Endodermal cell (in vitro differentiated cells): ENCODE results near the gene ZFYVE26. TPM values are rescaled to one million over a fixed set of nuclear protein-coding genes. Genes with fewer than 3 reads are reported as not detected.

Source experiments
- DNase-seq: peaks from one replicate; pipeline ENCODE4 v3.0.0-alpha.2; 2017
- H3K27ac ChIP-seq: 2 replicates; pipeline ENCODE4 v1.5.1; 2013; ENCODE audit warnings: mild to moderate bottlenecking, low read depth, low read length, moderate library complexity
- H3K27me3 ChIP-seq: 2 replicates; pipeline ENCODE4 v1.6.1; 2013; ENCODE audit warnings: mild to moderate bottlenecking, low read length, moderate library complexity; ENCODE audit not compliant: insufficient read depth, control insufficient read depth, poor library complexity, severe bottlenecking
- H3K36me3 ChIP-seq: 2 replicates; pipeline ENCODE4 v1.7.0; 2013; ENCODE audit warnings: mild to moderate bottlenecking, low read length, moderate library complexity; ENCODE audit not compliant: control insufficient read depth, insufficient read depth
- H3K4me1 ChIP-seq: one replicate; pipeline ENCODE4 v1.7.0; 2013; ENCODE audit warnings: low read length; ENCODE audit not compliant: control insufficient read depth, insufficient read depth
- H3K4me3 ChIP-seq: 2 replicates; pipeline ENCODE4 v1.5.1; 2013; ENCODE audit warnings: mild to moderate bottlenecking, low read length, moderate library complexity
- H3K9ac ChIP-seq: 2 replicates; pipeline ENCODE4 v1.6.1; 2013; ENCODE audit warnings: mild to moderate bottlenecking, low read length, moderate library complexity; ENCODE audit not compliant: poor library complexity, severe bottlenecking; ENCODE audit errors: extremely low read depth
- H3K9me3 ChIP-seq: 2 replicates; pipeline ENCODE4 v1.6.1; 2013; ENCODE audit warnings: mild to moderate bottlenecking, low read length, moderate library complexity; ENCODE audit not compliant: control insufficient read depth
- H3K27ac Mint-ChIP-seq: 2 replicates; pipeline ENCODE4 v1.8.0; 2020; ENCODE audit warnings: mixed read lengths
- H3K27me3 Mint-ChIP-seq: 2 replicates; pipeline ENCODE4 v1.8.0; 2021; ENCODE audit warnings: mild to moderate bottlenecking, mixed read lengths; ENCODE audit not compliant: insufficient read depth
- H3K36me3 Mint-ChIP-seq: 2 replicates; pipeline ENCODE4 v1.8.0; 2020; ENCODE audit warnings: low read depth, mixed read lengths
- H3K4me1 Mint-ChIP-seq: 2 replicates; pipeline ENCODE4 v1.8.0; 2020; ENCODE audit warnings: mixed read lengths
- H3K4me3 Mint-ChIP-seq: 2 replicates; pipeline ENCODE4 v1.8.0; 2020; ENCODE audit warnings: mild to moderate bottlenecking, moderate library complexity, mixed read lengths
- H3K9me3 Mint-ChIP-seq: 2 replicates; pipeline ENCODE4 v1.8.0; 2020; ENCODE audit warnings: mild to moderate bottlenecking, mixed read lengths
- CTCF ChIP-seq: fragments of 200-600 bp; sonication (generic); conservative IDR thresholded peaks from 2 replicates; pipeline ENCODE4 v1.5.0; 2021; ENCODE audit warnings: antibody characterized with exemption, mild to moderate bottlenecking
- WGBS, 2 experiments: methylation state at CpG; one replicate each; pipeline versions ENCODE4 v1.1.5 to v1.1.7; 2013; ENCODE audit warnings: missing lambda C conversion rate in 2 of 2, mixed read lengths in 1 of 2; ENCODE audit not compliant: insufficient coverage in 1 of 2, insufficient read length in 1 of 2; 5-methylcytosine and 5-hydroxymethylcytosine counted together
- total RNA-seq, 2 donors: library from RNA; stranded (reverse); fragmentation: NEBNext Ultra II Directional in 1 of 2; extraction: Animal tissue kit (Norgen Biotek cat#: 25700) in 1 of 2; gene quantifications; 2 replicates in 1 of 2; 3 replicates in 1 of 2; pipeline ENCODE4 v1.2.1, GENCODE V29; 2021

The ZFYVE26 gene
- total RNA-seq, 2 donors from 2014 or later, result 27.4 to 29.4 TPM

DNA sequence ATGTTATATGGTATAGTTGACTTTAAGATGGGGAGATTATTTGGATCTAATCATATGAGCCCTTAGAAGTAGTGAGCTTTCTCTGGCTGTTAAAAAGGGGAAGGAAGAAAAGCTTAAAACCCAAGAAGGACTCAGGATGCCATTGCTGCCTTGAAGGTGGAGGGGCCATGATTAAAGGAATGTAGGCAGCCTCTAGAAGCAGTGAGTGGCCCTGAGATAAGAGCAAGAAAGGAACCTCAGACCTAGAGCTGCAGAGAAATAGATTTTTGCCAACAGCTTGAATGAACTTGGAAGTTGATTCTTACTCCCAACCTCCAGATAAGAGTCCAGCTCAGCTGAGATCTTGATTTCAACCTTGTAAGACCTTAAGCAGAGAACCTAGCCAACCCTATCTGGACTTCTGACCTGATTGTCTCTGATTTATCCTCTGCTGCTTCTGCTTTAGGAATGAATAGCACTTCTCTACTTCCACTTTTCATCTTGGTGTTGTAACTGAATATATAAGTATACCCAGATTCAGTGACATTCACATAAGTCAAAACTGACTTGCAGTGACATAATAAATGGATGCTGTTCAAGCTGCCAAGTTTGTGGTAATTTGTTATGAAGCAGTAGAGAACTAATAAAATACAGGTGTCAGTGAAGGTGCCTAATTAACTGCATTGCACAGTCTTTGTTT, 36.7 kb upstream of the ZFYVE26 start:
- no peak for DNase-seq
- Mint-ChIP-seq H3K27me3 (no peaks in the 10 kb centered on the region), H3K9me3 (no peaks in the 10 kb centered on the region), H3K4me3 (no peak overlapping the region), H3K4me1 (no peaks in the 10 kb centered on the region), H3K36me3 (peaks cover 3% of the 10 kb centered on the region), H3K27ac (no peak overlapping the region)
- Histone ChIP-seq H3K36me3 (no peaks in the 10 kb centered on the region), H3K27me3 (no peaks in the 10 kb centered on the region), H3K4me3 (no peak overlapping the region), H3K4me1 (no peaks in the 10 kb centered on the region), H3K9ac (no peak overlapping the region), H3K27ac (no peak overlapping the region), H3K9me3 (no peaks in the 10 kb centered on the region)
- TF ChIP-seq CTCF, result no peak

DNA sequence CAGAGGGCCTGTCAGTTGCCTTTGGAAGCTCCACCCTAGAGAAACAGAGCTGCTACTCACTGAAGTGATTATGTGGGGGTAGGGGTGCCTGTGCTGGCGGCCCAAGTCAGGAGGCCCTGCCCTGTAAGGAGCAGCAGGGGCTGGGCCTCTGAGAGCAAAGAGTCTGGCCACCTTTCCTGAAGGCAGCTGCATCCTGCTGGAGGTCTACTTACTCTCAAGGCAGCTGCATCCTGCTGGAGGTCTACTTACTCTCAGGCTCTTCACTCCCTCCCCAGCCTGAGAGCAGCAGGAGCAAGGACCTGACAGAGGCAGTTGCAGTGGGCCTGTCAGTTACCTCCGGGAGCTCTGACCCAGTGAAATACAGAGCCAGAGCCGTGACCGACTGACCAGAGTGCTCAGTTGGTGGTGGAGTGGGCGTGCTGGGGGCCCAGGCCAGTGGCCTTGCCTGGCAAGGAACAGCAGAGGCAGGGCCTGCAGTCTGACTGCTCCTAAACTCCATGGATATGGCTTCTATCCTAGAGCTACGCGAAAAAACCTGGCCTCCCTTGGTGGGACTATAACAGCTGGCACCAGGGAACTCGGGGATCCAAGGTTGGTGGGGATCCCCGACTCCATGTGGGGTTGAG, 35.5 kb upstream of the ZFYVE26 start:
- H3K27ac ChIP-seq, result no peak overlapping the region
- H3K9me3 ChIP-seq, result no peaks in the 10 kb centered on the region
- DNase-seq, result no peak
- Mint-ChIP-seq H3K36me3 (peaks cover 5% of the 10 kb centered on the region), H3K9me3 (no peaks in the 10 kb centered on the region), H3K27ac (no peak overlapping the region), H3K27me3 (no peaks in the 10 kb centered on the region), H3K4me1 (no peaks in the 10 kb centered on the region), H3K4me3 (no peak overlapping the region)
- H3K4me3 ChIP-seq, result no peak overlapping the region
- no peaks in the 10 kb centered on the region for H3K36me3 ChIP-seq
- no peak overlapping the region for H3K9ac ChIP-seq
- WGBS, 2 experiments, result 86 to 88% methylated on average over 9 of the region's 9 CpGs
- TF ChIP-seq CTCF, result no peak
- H3K4me1 ChIP-seq, result no peaks in the 10 kb centered on the region
- H3K27me3 ChIP-seq, result no peaks in the 10 kb centered on the region

GRCh38 chr14:67850066-67850830, 33.9 kb upstream of the ZFYVE26 start:
- no peak for DNase-seq
- TF ChIP-seq CTCF, result no peak
- Mint-ChIP-seq H3K27ac (no peak overlapping the region), H3K36me3 (peaks cover 8% of the 10 kb centered on the region), H3K27me3 (no peaks in the 10 kb centered on the region), H3K9me3 (peaks cover 2% of the 10 kb centered on the region), H3K4me1 (no peaks in the 10 kb centered on the region), H3K4me3 (no peak overlapping the region)
- Histone ChIP-seq H3K27me3 (no peaks in the 10 kb centered on the region), H3K4me3 (no peak overlapping the region), H3K4me1 (no peaks in the 10 kb centered on the region), H3K9me3 (no peaks in the 10 kb centered on the region), H3K27ac (no peak overlapping the region), H3K9ac (no peak overlapping the region), H3K36me3 (no peaks in the 10 kb centered on the region)
- 86 to 94% methylated on average over 2 to 9 of the region's 9 CpGs for WGBS, 2 experiments
